HEK293 (cell line): ENCODE data around the gene PIEZO1.

ENCODE experiments used
- BCL11B ChIP-seq: fragments of 450-650 bp; formaldehyde crosslinking; IDR thresholded peaks from 2 replicates; pipeline ENCODE4 v1.5.1; 2016; ENCODE audit warnings: low read depth, missing biosample characterization, missing genetic modification characterization
- FEZF1 ChIP-seq: fragments of 450-650 bp; formaldehyde crosslinking; IDR thresholded peaks from 2 replicates; pipeline ENCODE4 v1.5.1; 2016; ENCODE audit warnings: missing biosample characterization, missing genetic modification characterization
- HOXC10 ChIP-seq: sonication (generic); formaldehyde crosslinking; IDR thresholded peaks from 2 replicates; pipeline ENCODE4 v1.8.1; 2023; ENCODE audit warnings: mild to moderate bottlenecking, missing genetic modification reagents
- HOXD13 ChIP-seq: sonication (generic); formaldehyde crosslinking; IDR thresholded peaks from 2 replicates; pipeline ENCODE4 v1.8.0; 2022; ENCODE audit warnings: missing genetic modification reagents, borderline replicate concordance
- OVOL3 ChIP-seq: fragments of 450-650 bp; formaldehyde crosslinking; IDR thresholded peaks from 2 replicates; pipeline ENCODE4 v1.5.1; 2016; ENCODE audit warnings: missing biosample characterization, missing genetic modification characterization
- PRDM1 ChIP-seq: fragments of 450-650 bp; formaldehyde crosslinking; IDR thresholded peaks from 2 replicates; pipeline ENCODE4; 2016; ENCODE audit warnings: missing biosample characterization, missing genetic modification characterization
- REPIN1 ChIP-seq: fragments of 450-650 bp; formaldehyde crosslinking; IDR thresholded peaks from 2 replicates; pipeline ENCODE4 v1.5.1; 2017; ENCODE audit warnings: missing biosample characterization, missing genetic modification characterization, low read depth
- TRIM28 ChIP-seq: IDR thresholded peaks from 2 replicates; pipeline ENCODE4 v1.6.1; 2011; ENCODE audit warnings: low read length, control low read depth, borderline replicate concordance
- ZFP37 ChIP-seq: fragments of 450-650 bp; formaldehyde crosslinking; IDR thresholded peaks from 2 replicates; pipeline ENCODE4 v1.5.1; 2016; ENCODE audit warnings: missing biosample characterization, missing genetic modification characterization
- ZFP41 ChIP-seq: fragments of 450-650 bp; formaldehyde crosslinking; IDR thresholded peaks from 2 replicates; pipeline ENCODE4 v1.5.1; 2016; ENCODE audit warnings: missing biosample characterization, missing genetic modification characterization, borderline replicate concordance
- ZFP69B ChIP-seq: fragments of 450-650 bp; formaldehyde crosslinking; IDR thresholded peaks from 2 replicates; pipeline ENCODE4 v1.5.1; 2016; ENCODE audit warnings: missing biosample characterization, missing genetic modification characterization
- ZIC2 ChIP-seq: fragments of 450-650 bp; formaldehyde crosslinking; IDR thresholded peaks from 2 replicates; pipeline ENCODE4 v1.5.1; 2016; ENCODE audit warnings: missing biosample characterization, missing genetic modification characterization
- ZNF114 ChIP-seq: fragments of 450-650 bp; formaldehyde crosslinking; IDR thresholded peaks from 2 replicates; pipeline ENCODE4 v1.5.0; 2017; ENCODE audit warnings: missing biosample characterization, missing genetic modification characterization
- ZNF121 ChIP-seq: fragments of 450-650 bp; formaldehyde crosslinking; IDR thresholded peaks from 2 replicates; pipeline ENCODE4 v1.5.1; 2016; ENCODE audit warnings: missing biosample characterization, missing genetic modification characterization
- ZNF132 ChIP-seq: fragments of 450-650 bp; formaldehyde crosslinking; IDR thresholded peaks from 2 replicates; pipeline ENCODE4 v1.5.1; 2017; ENCODE audit warnings: missing biosample characterization, missing genetic modification characterization, borderline replicate concordance
- ZNF169 ChIP-seq: fragments of 450-650 bp; formaldehyde crosslinking; IDR thresholded peaks from 2 replicates; pipeline ENCODE4 v1.5.1; 2016; ENCODE audit warnings: missing biosample characterization, missing genetic modification characterization
- ZNF214 ChIP-seq: fragments of 450-650 bp; formaldehyde crosslinking; IDR thresholded peaks from 2 replicates; pipeline ENCODE4 v1.5.1; 2017; ENCODE audit warnings: missing biosample characterization, mild to moderate bottlenecking, missing genetic modification characterization, borderline replicate concordance
- ZNF248 ChIP-seq: fragments of 450-650 bp; formaldehyde crosslinking; IDR thresholded peaks from 2 replicates; pipeline ENCODE4 v1.5.1; 2017; ENCODE audit warnings: missing biosample characterization, missing genetic modification characterization
- ZNF350 ChIP-seq: fragments of 450-650 bp; formaldehyde crosslinking; IDR thresholded peaks from 2 replicates; pipeline ENCODE4 v1.5.0; 2017; ENCODE audit warnings: missing biosample characterization, mild to moderate bottlenecking, missing genetic modification characterization
- ZNF404 ChIP-seq: fragments of 450-650 bp; formaldehyde crosslinking; IDR thresholded peaks from 2 replicates; pipeline ENCODE4 v1.5.1; 2017; ENCODE audit warnings: missing biosample characterization, missing genetic modification characterization
- ZNF473 ChIP-seq: fragments of 450-650 bp; formaldehyde crosslinking; IDR thresholded peaks from 2 replicates; pipeline ENCODE4 v1.5.1; 2017; ENCODE audit warnings: missing biosample characterization, missing genetic modification characterization
- ZNF544 ChIP-seq: fragments of 450-650 bp; formaldehyde crosslinking; IDR thresholded peaks from 2 replicates; pipeline ENCODE4 v1.5.0; 2017; ENCODE audit warnings: missing biosample characterization, missing genetic modification characterization
- ZNF596 ChIP-seq: fragments of 450-650 bp; IDR thresholded peaks from 2 replicates; pipeline ENCODE4 v1.5.0; 2018; ENCODE audit warnings: missing biosample characterization, mild to moderate bottlenecking, missing genetic modification characterization, moderate library complexity
- ZNF600 ChIP-seq: fragments of 450-650 bp; formaldehyde crosslinking; IDR thresholded peaks from 2 replicates; pipeline ENCODE4 v1.5.1; 2016; ENCODE audit warnings: missing biosample characterization, missing genetic modification characterization
- ZNF654 ChIP-seq: fragments of 450-650 bp; formaldehyde crosslinking; IDR thresholded peaks from 2 replicates; pipeline ENCODE4 v1.5.1; 2016; ENCODE audit warnings: low read depth, missing biosample characterization, missing genetic modification characterization
- ZNF670 ChIP-seq: fragments of 450-650 bp; formaldehyde crosslinking; IDR thresholded peaks from 2 replicates; pipeline ENCODE4 v1.5.1; 2016; ENCODE audit warnings: missing biosample characterization, missing genetic modification characterization, low read depth
- ZSCAN30 ChIP-seq: fragments of 450-650 bp; IDR thresholded peaks from 2 replicates; pipeline ENCODE4 v1.5.1; 2018; ENCODE audit warnings: missing biosample characterization, mild to moderate bottlenecking, missing genetic modification characterization, moderate library complexity
- TF ChIP-seq, protein P1 (sequence below): fragments of 450-650 bp; formaldehyde crosslinking; conservative IDR thresholded peaks from 2 replicates; pipeline ENCODE4 v1.5.1; 2016; ENCODE audit warnings: low read depth, missing biosample characterization, missing genetic modification characterization
- TF ChIP-seq, protein P2 (sequence below): fragments of 450-650 bp; formaldehyde crosslinking; IDR thresholded peaks from 2 replicates; pipeline ENCODE4 v1.5.1; 2016; ENCODE audit warnings: missing biosample characterization, missing genetic modification characterization, borderline replicate concordance
- TF ChIP-seq, protein P3 (sequence below): fragments of 450-650 bp; formaldehyde crosslinking; IDR thresholded peaks from 2 replicates; pipeline ENCODE4 v1.5.1; 2016; ENCODE audit warnings: missing biosample characterization, missing genetic modification characterization
- TF ChIP-seq, protein P4 (sequence below): fragments of 450-650 bp; formaldehyde crosslinking; IDR thresholded peaks from 2 replicates; pipeline ENCODE4 v1.5.1; 2016; ENCODE audit warnings: missing biosample characterization, missing genetic modification characterization, borderline replicate concordance

PIEZO1 gene

DNA sequence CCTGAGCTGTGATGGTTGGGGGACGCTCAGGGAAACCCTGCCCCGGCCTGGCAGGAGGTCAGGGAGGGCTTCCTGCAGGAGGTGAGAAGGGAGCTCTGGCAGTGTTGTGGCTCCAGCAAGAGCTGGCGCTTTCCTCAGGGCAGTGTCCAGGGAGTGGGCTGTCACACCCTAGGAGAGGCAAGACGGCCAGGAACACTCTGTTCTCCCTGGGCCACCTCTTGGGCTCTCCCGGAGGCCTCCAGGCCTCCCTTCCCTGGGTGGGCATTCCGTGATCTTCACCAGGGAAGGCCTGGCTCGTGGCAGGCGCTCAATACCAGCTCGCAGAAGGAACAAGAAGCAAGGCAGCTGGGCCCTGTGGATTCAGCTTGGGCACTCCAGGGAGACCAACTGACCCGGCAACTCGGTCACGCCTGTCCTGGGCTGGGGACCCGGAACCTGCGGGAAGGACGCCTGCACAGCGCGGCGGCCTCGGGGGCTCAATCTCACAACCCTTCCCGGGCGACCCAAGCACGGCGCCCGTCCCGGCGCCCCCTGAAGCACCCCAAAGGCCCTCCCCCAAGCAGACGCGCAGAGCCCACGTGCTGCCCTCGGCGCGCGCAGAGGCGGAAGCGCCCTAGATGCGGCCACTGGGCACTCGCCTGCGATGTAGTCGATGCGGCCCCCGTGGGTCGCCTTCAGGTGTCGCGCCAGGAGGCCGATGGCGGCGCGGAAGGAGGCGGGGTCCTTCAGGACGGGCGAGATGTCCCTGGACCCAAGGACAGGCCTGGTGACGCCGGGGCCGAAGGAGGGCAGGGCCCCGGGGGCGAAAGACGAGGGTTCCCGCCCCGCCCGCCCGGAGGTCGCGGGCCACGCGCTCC is 26.1 kb upstream of the PIEZO1 start (continued):
- TF ChIP-seq FEZF1 (no peak), ZNF600 (tag by site-specific recombination) (peak; percentile 84), ZNF169 (tag by site-specific recombination) (no peak), ZNF121 (tag by site-specific recombination) (no peak), ZNF214 (no peak), ZFP41 (tag by site-specific recombination) (no peak), BCL11B (tag by site-specific recombination) (peak; percentile 73; the same call in 1 of the 2 replicates), HOXD13 (no peak), ZIC2 (peak; percentile 18; the same call in 1 of the 2 replicates), ZNF114 (tag by site-specific recombination) (no peak), ZNF544 (tag by site-specific recombination) (no peak), ZNF404 (tag by site-specific recombination) (no peak), ZNF350 (tag by site-specific recombination) (no peak), ZNF596 (no peak), ZNF670 (no peak), ZNF654 (no peak), ZSCAN30 (tag by site-specific recombination) (no peak; the same call in 1 of the 2 replicates), ZNF248 (tag by site-specific recombination) (no peak), ZNF132 (tag by site-specific recombination) (no peak), REPIN1 (tag by site-specific recombination) (no peak), ZFP37 (tag by site-specific recombination) (no peak), PRDM1 (no peak), ZFP69B (tag by site-specific recombination) (0 out of 2 replicates have a peak, but pooled peaks have one; percentile 15), HOXC10 (0 out of 2 replicates have a peak, but pooled peaks have one; percentile 33), ZNF473 (tag by site-specific recombination) (no peak), TRIM28 (no peak), OVOL3 (tag by site-specific recombination) (no peak)
- TF ChIP-seq, protein P1, sequence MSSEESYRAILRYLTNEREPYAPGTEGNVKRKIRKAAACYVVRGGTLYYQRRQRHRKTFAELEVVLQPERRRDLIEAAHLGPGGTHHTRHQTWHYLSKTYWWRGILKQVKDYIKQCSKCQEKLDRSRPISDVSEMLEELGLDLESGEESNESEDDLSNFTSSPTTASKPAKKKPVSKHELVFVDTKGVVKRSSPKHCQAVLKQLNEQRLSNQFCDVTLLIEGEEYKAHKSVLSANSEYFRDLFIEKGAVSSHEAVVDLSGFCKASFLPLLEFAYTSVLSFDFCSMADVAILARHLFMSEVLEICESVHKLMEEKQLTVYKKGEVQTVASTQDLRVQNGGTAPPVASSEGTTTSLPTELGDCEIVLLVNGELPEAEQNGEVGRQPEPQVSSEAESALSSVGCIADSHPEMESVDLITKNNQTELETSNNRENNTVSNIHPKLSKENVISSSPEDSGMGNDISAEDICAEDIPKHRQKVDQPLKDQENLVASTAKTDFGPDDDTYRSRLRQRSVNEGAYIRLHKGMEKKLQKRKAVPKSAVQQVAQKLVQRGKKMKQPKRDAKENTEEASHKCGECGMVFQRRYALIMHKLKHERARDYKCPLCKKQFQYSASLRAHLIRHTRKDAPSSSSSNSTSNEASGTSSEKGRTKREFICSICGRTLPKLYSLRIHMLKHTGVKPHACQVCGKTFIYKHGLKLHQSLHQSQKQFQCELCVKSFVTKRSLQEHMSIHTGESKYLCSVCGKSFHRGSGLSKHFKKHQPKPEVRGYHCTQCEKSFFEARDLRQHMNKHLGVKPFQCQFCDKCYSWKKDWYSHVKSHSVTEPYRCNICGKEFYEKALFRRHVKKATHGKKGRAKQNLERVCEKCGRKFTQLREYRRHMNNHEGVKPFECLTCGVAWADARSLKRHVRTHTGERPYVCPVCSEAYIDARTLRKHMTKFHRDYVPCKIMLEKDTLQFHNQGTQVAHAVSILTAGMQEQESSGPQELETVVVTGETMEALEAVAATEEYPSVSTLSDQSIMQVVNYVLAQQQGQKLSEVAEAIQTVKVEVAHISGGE (tag by site-specific recombination): peak; percentile 44
- TF ChIP-seq, protein P2, sequence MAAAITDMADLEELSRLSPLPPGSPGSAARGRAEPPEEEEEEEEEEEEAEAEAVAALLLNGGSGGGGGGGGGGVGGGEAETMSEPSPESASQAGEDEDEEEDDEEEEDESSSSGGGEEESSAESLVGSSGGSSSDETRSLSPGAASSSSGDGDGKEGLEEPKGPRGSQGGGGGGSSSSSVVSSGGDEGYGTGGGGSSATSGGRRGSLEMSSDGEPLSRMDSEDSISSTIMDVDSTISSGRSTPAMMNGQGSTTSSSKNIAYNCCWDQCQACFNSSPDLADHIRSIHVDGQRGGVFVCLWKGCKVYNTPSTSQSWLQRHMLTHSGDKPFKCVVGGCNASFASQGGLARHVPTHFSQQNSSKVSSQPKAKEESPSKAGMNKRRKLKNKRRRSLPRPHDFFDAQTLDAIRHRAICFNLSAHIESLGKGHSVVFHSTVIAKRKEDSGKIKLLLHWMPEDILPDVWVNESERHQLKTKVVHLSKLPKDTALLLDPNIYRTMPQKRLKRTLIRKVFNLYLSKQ (tag by site-specific recombination): no peak
- TF ChIP-seq, protein P3, sequence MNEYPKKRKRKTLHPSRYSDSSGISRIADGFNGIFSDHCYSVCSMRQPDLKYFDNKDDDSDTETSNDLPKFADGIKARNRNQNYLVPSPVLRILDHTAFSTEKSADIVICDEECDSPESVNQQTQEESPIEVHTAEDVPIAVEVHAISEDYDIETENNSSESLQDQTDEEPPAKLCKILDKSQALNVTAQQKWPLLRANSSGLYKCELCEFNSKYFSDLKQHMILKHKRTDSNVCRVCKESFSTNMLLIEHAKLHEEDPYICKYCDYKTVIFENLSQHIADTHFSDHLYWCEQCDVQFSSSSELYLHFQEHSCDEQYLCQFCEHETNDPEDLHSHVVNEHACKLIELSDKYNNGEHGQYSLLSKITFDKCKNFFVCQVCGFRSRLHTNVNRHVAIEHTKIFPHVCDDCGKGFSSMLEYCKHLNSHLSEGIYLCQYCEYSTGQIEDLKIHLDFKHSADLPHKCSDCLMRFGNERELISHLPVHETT (tag by site-specific recombination): peak; percentile 55; the same call in 1 of the 2 replicates
- TF ChIP-seq, protein P4, sequence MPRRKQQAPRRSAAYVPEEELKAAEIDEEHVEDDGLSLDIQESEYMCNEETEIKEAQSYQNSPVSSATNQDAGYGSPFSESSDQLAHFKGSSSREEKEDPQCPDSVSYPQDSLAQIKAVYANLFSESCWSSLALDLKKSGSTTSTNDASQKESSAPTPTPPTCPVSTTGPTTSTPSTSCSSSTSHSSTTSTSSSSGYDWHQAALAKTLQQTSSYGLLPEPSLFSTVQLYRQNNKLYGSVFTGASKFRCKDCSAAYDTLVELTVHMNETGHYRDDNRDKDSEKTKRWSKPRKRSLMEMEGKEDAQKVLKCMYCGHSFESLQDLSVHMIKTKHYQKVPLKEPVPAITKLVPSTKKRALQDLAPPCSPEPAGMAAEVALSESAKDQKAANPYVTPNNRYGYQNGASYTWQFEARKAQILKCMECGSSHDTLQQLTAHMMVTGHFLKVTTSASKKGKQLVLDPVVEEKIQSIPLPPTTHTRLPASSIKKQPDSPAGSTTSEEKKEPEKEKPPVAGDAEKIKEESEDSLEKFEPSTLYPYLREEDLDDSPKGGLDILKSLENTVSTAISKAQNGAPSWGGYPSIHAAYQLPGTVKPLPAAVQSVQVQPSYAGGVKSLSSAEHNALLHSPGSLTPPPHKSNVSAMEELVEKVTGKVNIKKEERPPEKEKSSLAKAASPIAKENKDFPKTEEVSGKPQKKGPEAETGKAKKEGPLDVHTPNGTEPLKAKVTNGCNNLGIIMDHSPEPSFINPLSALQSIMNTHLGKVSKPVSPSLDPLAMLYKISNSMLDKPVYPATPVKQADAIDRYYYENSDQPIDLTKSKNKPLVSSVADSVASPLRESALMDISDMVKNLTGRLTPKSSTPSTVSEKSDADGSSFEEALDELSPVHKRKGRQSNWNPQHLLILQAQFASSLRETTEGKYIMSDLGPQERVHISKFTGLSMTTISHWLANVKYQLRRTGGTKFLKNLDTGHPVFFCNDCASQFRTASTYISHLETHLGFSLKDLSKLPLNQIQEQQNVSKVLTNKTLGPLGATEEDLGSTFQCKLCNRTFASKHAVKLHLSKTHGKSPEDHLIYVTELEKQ (tag by site-specific recombination): no peak
